Heart right ventricle (tissue), 16 donors: Measurements from ENCODE around the gene SECTM1. TPM values are rescaled to one million over a fixed set of nuclear protein-coding genes. Genes with fewer than 3 reads are reported as not detected.
A peak's percentile ranks its signal among the peaks of the same experiment; 100 is the strongest.

Experiments used
- ATAC-seq, 8 donors: fragments of 200-7000 bp; cut with Tn5 transposase; one replicate each; pipeline ENCODE4 v1.9.1; 2020; ENCODE audit warnings: mild to moderate bottlenecking in 8 of 8, moderate library complexity in 8 of 8, moderate number of reproducible peaks in 1 of 8
- DNase-seq, 2 donors: peaks; one replicate each; pipeline ENCODE4 v3.0.0-alpha.2; 2020
- H3K27ac ChIP-seq, 10 donors: fragments of 200-600 bp; sonication (generic) in 2 of 10; one replicate each; pipeline versions ENCODE4 v1.5.0 to v1.8.0; 2020 to 2022; ENCODE audit warnings: mild to moderate bottlenecking in 3 of 10
- H3K27me3 ChIP-seq, 7 donors: fragments of 200-600 bp; one replicate each; pipeline ENCODE4 v1.8.0; 2021 to 2022; ENCODE audit warnings: mild to moderate bottlenecking in 2 of 7
- H3K36me3 ChIP-seq, 9 donors: fragments of 200-600 bp; sonication (generic) in 1 of 9; one replicate each; pipeline versions ENCODE4 v1.5.0 to v1.8.0; 2020 to 2022; ENCODE audit warnings: mild to moderate bottlenecking in 2 of 9
- H3K4me1 ChIP-seq, 9 donors: fragments of 200-600 bp; sonication (generic) in 1 of 9; one replicate each; pipeline versions ENCODE4 v1.5.0 to v1.8.0; 2020 to 2022; ENCODE audit warnings: mild to moderate bottlenecking in 4 of 9
- H3K4me3 ChIP-seq, 10 donors: fragments of 200-600 bp; sonication (generic) in 2 of 10; one replicate each; pipeline versions ENCODE4 v1.5.0 to v1.8.0; 2020 to 2022; ENCODE audit warnings: mild to moderate bottlenecking in 7 of 10, moderate library complexity in 2 of 10
- H3K9me3 ChIP-seq, 11 donors: fragments of 200-600 bp in 10 of 11; sonication (generic) in 2 of 11; one replicate each; pipeline versions ENCODE4 v1.5.0 to v1.8.0; 2013 to 2022; ENCODE audit warnings: mild to moderate bottlenecking in 2 of 11, control low read depth in 1 of 11, moderate library complexity in 1 of 11
- CTCF ChIP-seq, 9 donors: fragments of 200-600 bp; sonication (generic) in 2 of 9; IDR thresholded peaks; one replicate each; pipeline versions ENCODE4 v1.5.0 to v1.8.0; 2021 to 2022; ENCODE audit warnings: antibody characterized with exemption in 9 of 9, mild to moderate bottlenecking in 5 of 9, moderate library complexity in 1 of 9
- WGBS, 2 donors: extraction: QIAGEN DNeasy Blood & Tissue Kit; methylation state at CpG; one replicate each; pipeline ENCODE4 v1.1.7; 2013; ENCODE audit warnings: inconsistent platforms in 1 of 2; 5-methylcytosine and 5-hydroxymethylcytosine counted together
- intact Hi-C, 10 donors: fragments of 100-400 bp; cut with DNase I; formaldehyde crosslinking; loops; one replicate each; pipeline versions ENCODE4 v1.11.1 to v1.14.2; 2022
- polyA plus RNA-seq, 2 donors: library from polyadenylated mRNA; stranded (reverse); fragments of 200-250 nt; gene quantifications; one replicate each; pipeline ENCODE4 v1.2.3, GENCODE V29; 2013
- total RNA-seq, 10 donors: library from RNA; stranded (reverse); fragmentation: NEBNext Ultra II Directional in 3 of 10; extraction: Animal tissue kit (Norgen Biotek cat#: 25700) in 3 of 10; gene quantifications; one replicate each; pipeline versions ENCODE4 v1.2.1 to v1.2.4, GENCODE V29; 2021 to 2023
- donor health status: Arrhythmogenic right ventricular cardiomyopathy.
- donor health status: ischemic (EF 13 %, LVEDD 7.1; RV severe dilation, severe dysfunction).
- donor health status: healthy with polysubstance abuse.
- donor health status: DM: no; HTN: yes; CAD: no.
- donor health status: DM: no; HTN: no; CAD: no.
- donor health status: ischemic (EF 25% LVEDD 6.9; RV normal size, moderate dysfunction).
- donor health status: ischemic (EF 25% LVEDD 5.7; RV mildly dilated, moderate dysfunction).
- donor health status: healthy.
- donor health status: DM: yes; HTN: yes; CAD: no.
- donor health status: Ischemic cardiomyopathy.
- donor health status: ischemic (EF 35%, LVEDD 5.7; RV mildly dilated, moderate dysfunction).
- donor health status: nonischemic (EF 11% LVEDD 7.7; RV severe dilation, severe dysfunction).
- donor health status: DM: yes; HTN: yes; CAD: no.
- donor health status: PGD.
- donor health status: ischemic (EF 29% LVEDD 5.4; RV normal size, mild dysfunction).
- donor health status: nonischemic (EF 23%, LVEDD 6.1; RV moderate dilation, normal function).

The SECTM1 gene
- total and polyA plus RNA-seq, 12 donors, result 1.7 to 29.9 (median 3.6) TPM

GRCh38 chr17:82370471-82371332 lies 37.1 kb upstream of the SECTM1 start:
- ATAC-seq, result peak in 3 of 8 donors; percentile 24 to 48 (median 34)
- DNase-seq, result no peak
- Histone ChIP-seq H3K4me1 (peaks cover 0 to 29% (median 23%) of the 10 kb centered on the region in 9 donors), H3K27me3 (peaks cover 12 to 84% (median 74%) of the 10 kb centered on the region in 7 donors), H3K9me3 (no peaks in the 10 kb centered on the region), H3K36me3 (no peaks in the 10 kb centered on the region), H3K27ac (no peak overlapping the region), H3K4me3 (peak overlapping the region in 8 of 10 donors; percentile 33 to 50 (median 36))
- no peak for TF ChIP-seq CTCF (IDR thresholded peaks at IDR 0.05)
- intact Hi-C loops, result no loop called here
- 34 to 37% methylated on average over 36 to 38 of the region's 38 CpGs for WGBS, 2 donors

- 92 to 95% methylated on average over 6 of the region's 7 CpGs for WGBS, 2 donors
- no peak overlapping the region for H3K27ac ChIP-seq
- H3K36me3 ChIP-seq, result no peaks in the 10 kb centered on the region
- peaks cover 0 to 69% (median 61%) of the 10 kb centered on the region in 7 donors for H3K27me3 ChIP-seq
- TF ChIP-seq CTCF (IDR thresholded peaks at IDR 0.05), result no peak
- H3K4me3 ChIP-seq, result no peak overlapping the region
- no peak for ATAC-seq
- H3K4me1 ChIP-seq, result peaks cover 0 to 29% (median 23%) of the 10 kb centered on the region in 9 donors
- no peak for DNase-seq
- no peaks in the 10 kb centered on the region for H3K9me3 ChIP-seq
- intact Hi-C loops, result no loop called here
Observed at GRCh38 chr17:82369211-82369610, 35.6 kb upstream of the SECTM1 start.

GRCh38 chr17:82367724-82368524 lies 34.4 kb upstream of the SECTM1 start:
- DNase-seq (no peak), ATAC-seq (no peak)
- peaks cover 0 to 56% (median 48%) of the 10 kb centered on the region in 7 donors for H3K27me3 ChIP-seq
- no peak overlapping the region for H3K27ac ChIP-seq
- 85 to 88% methylated on average over 14 of the region's 14 CpGs for WGBS, 2 donors
- H3K9me3 ChIP-seq, result no peaks in the 10 kb centered on the region
- no peak for TF ChIP-seq CTCF (IDR thresholded peaks at IDR 0.05)
- no peak overlapping the region for H3K4me3 ChIP-seq
- intact Hi-C loops, result no loop called here
- H3K4me1 ChIP-seq, result peaks cover 0 to 28% (median 21%) of the 10 kb centered on the region in 9 donors
- no peaks in the 10 kb centered on the region for H3K36me3 ChIP-seq

- Histone ChIP-seq H3K4me1 (peaks cover 0 to 16% (median 12%) of the 10 kb centered on the region in 9 donors), H3K27ac (no peak overlapping the region), H3K4me3 (no peak overlapping the region), H3K9me3 (no peaks in the 10 kb centered on the region), H3K27me3 (peaks cover 0 to 44% (median 36%) of the 10 kb centered on the region in 7 donors), H3K36me3 (no peaks in the 10 kb centered on the region)
- WGBS, 2 donors, result 71 to 79% methylated on average over 7 of the region's 7 CpGs
- no peak for TF ChIP-seq CTCF (IDR thresholded peaks at IDR 0.05)
- DNase-seq (no peak), ATAC-seq (no peak)
- intact Hi-C loops, result no loop called here
Observed at GRCh38 chr17:82366749-82367148, 33.2 kb upstream of the SECTM1 start.
